WERI-Rb-1 (cell line): ENCODE measurements around the gene EEF1AKMT2.

Source experiments
- DNase-seq: peaks from one replicate; pipeline ENCODE4 v3.0.0-alpha.2; 2020
- H3K27ac ChIP-seq: fragments of 250-450 bp; sonication (Bioruptor Pico); 2 replicates; pipeline ENCODE4 v1.5.1; 2020; ENCODE audit warnings: mild to moderate bottlenecking, moderate library complexity
- H3K27me3 ChIP-seq: fragments of 250-450 bp; sonication (Bioruptor Pico); 2 replicates; pipeline ENCODE4 v1.5.1; 2021; ENCODE audit warnings: mild to moderate bottlenecking, low read depth, moderate library complexity; ENCODE audit not compliant: insufficient read depth, severe bottlenecking
- H3K36me3 ChIP-seq: fragments of 250-450 bp; sonication (Bioruptor Pico); 2 replicates; pipeline ENCODE4 v1.5.1; 2020; ENCODE audit warnings: mild to moderate bottlenecking, moderate library complexity
- H3K4me3 ChIP-seq: 2 replicates; pipeline ENCODE4 v1.5.1; 2011; ENCODE audit warnings: low read depth, mild to moderate bottlenecking, control low read depth, low read length
- H3K9me3 ChIP-seq: fragments of 250-450 bp; sonication (Bioruptor Pico); 2 replicates; pipeline ENCODE4 v1.5.1; 2021; ENCODE audit warnings: mild to moderate bottlenecking, moderate library complexity; ENCODE audit not compliant: severe bottlenecking
- CTCF ChIP-seq: IDR thresholded peaks from 2 replicates; pipeline ENCODE4 v1.5.1; 2011; ENCODE audit warnings: low read depth, mild to moderate bottlenecking, control low read depth, inconsistent platforms, low read length

Gene EEF1AKMT2

GRCh38 chr10:124768791-124769190, 22.9 kb downstream of the EEF1AKMT2 start:
- no peaks in the 10 kb centered on the region for H3K9me3 ChIP-seq
- DNase-seq, result no peak
- no peak overlapping the region for H3K27ac ChIP-seq
- H3K27me3 ChIP-seq, result no peaks in the 10 kb centered on the region
- TF ChIP-seq CTCF, result no peak
- peaks cover 67% of the 10 kb centered on the region for H3K36me3 ChIP-seq
- no peak overlapping the region for H3K4me3 ChIP-seq

GRCh38 chr10:124765256-124765655, 26.4 kb downstream of the EEF1AKMT2 start:
- Histone ChIP-seq H3K36me3 (peaks cover 61% of the 10 kb centered on the region), H3K9me3 (no peaks in the 10 kb centered on the region), H3K27ac (no peak overlapping the region), H3K4me3 (no peak overlapping the region), H3K27me3 (no peaks in the 10 kb centered on the region)
- no peak for TF ChIP-seq CTCF
- DNase-seq, result no peak

GRCh38 chr10:124763267-124763666, 28.4 kb downstream of the EEF1AKMT2 start:
- Histone ChIP-seq H3K27me3 (no peaks in the 10 kb centered on the region), H3K9me3 (no peaks in the 10 kb centered on the region), H3K36me3 (peaks cover 61% of the 10 kb centered on the region), H3K27ac (no peak overlapping the region), H3K4me3 (no peak overlapping the region)
- no peak for DNase-seq
- TF ChIP-seq CTCF, result no peak

- DNase-seq, result no peak
- peaks cover 56% of the 10 kb centered on the region for H3K36me3 ChIP-seq
- no peak overlapping the region for H3K27ac ChIP-seq
- H3K9me3 ChIP-seq, result no peaks in the 10 kb centered on the region
- TF ChIP-seq CTCF, result no peak
- H3K4me3 ChIP-seq, result no peak overlapping the region
- no peaks in the 10 kb centered on the region for H3K27me3 ChIP-seq
Measured at GRCh38 chr10:124762281-124762680, 29.4 kb downstream of the EEF1AKMT2 start.

GRCh38 chr10:124756156-124756903, 35.4 kb downstream of the EEF1AKMT2 start:
- peaks cover 42% of the 10 kb centered on the region for H3K36me3 ChIP-seq
- TF ChIP-seq CTCF, result no peak
- no peak overlapping the region for H3K27ac ChIP-seq
- no peak for DNase-seq
- no peaks in the 10 kb centered on the region for H3K9me3 ChIP-seq
- H3K27me3 ChIP-seq, result no peaks in the 10 kb centered on the region
- no peak overlapping the region for H3K4me3 ChIP-seq

- no peak for DNase-seq
- H3K4me3 ChIP-seq, result no peak overlapping the region
- H3K27me3 ChIP-seq, result no peaks in the 10 kb centered on the region
- H3K27ac ChIP-seq, result no peak overlapping the region
- H3K36me3 ChIP-seq, result peaks cover 37% of the 10 kb centered on the region
- no peaks in the 10 kb centered on the region for H3K9me3 ChIP-seq
- TF ChIP-seq CTCF, result no peak
Measured at GRCh38 chr10:124755581-124755980, 36.1 kb downstream of the EEF1AKMT2 start.
